ENCODE data around the gene DPP6.

- TF ChIP-seq, protein P1, sequence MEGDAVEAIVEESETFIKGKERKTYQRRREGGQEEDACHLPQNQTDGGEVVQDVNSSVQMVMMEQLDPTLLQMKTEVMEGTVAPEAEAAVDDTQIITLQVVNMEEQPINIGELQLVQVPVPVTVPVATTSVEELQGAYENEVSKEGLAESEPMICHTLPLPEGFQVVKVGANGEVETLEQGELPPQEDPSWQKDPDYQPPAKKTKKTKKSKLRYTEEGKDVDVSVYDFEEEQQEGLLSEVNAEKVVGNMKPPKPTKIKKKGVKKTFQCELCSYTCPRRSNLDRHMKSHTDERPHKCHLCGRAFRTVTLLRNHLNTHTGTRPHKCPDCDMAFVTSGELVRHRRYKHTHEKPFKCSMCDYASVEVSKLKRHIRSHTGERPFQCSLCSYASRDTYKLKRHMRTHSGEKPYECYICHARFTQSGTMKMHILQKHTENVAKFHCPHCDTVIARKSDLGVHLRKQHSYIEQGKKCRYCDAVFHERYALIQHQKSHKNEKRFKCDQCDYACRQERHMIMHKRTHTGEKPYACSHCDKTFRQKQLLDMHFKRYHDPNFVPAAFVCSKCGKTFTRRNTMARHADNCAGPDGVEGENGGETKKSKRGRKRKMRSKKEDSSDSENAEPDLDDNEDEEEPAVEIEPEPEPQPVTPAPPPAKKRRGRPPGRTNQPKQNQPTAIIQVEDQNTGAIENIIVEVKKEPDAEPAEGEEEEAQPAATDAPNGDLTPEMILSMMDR (IDR thresholded peaks at IDR 0.05): no peak
- no peak for TF ChIP-seq POLR2A (IDR thresholded peaks at IDR 0.05)
Measured at GRCh38 chr7:154388999-154389398, 336.8 kb downstream of the DPP6 start.
